K562 (cell line): ENCODE data around the gene GHITM. TPM values are rescaled to one million over a fixed set of nuclear protein-coding genes. Genes with fewer than 3 reads are reported as not detected.

ENCODE experiments used
- BCL6 ChIP-seq: fragments of 250-450 bp; sonication (Bioruptor Pico); IDR thresholded peaks from 2 replicates; pipeline ENCODE4 v1.4.0; 2020
- BHLHE40 ChIP-seq: IDR thresholded peaks from 2 replicates; pipeline ENCODE4 v1.6.1; 2011; ENCODE audit warnings: low read length, improper control_type of control experiment
- CREBBP ChIP-seq: IDR thresholded peaks from one replicate; pipeline ENCODE4 v1.6.1; 2012; ENCODE audit warnings: low read depth, mild to moderate bottlenecking, control low read depth, inconsistent platforms, low read length
- CTBP1 ChIP-seq: fragments of 450-650 bp; IDR thresholded peaks from 2 replicates; pipeline ENCODE4 v1.6.1; 2016; ENCODE audit warnings: borderline replicate concordance
- CXXC5 ChIP-seq: fragments of 250-450 bp; sonication (Bioruptor Pico); IDR thresholded peaks from 2 replicates; pipeline ENCODE4 v1.8.0; 2022; ENCODE audit warnings: inconsistent platforms, mild to moderate bottlenecking, moderate library complexity
- FIP1L1 ChIP-seq: fragments of 200-400 bp; formaldehyde crosslinking; IDR thresholded peaks from 2 replicates; pipeline ENCODE4 v1.6.1; 2018; ENCODE audit warnings: mild to moderate bottlenecking, low read depth, low read length; ENCODE audit not compliant: poor library complexity, severe bottlenecking
- GABPA ChIP-seq: fragments of 200-800 bp; sonication (Bioruptor generic); conservative IDR thresholded peaks from 2 replicates; pipeline ENCODE4 v1.6.1; 2016; ENCODE audit warnings: low read depth, missing genetic modification characterization, missing compliant biosample characterization
- HCFC1 ChIP-seq: IDR thresholded peaks from 2 replicates; pipeline ENCODE4 v1.6.1; 2012; ENCODE audit warnings: low read depth, low read length, improper control_type of control experiment
- JUND ChIP-seq, 2 experiments: IDR thresholded peaks; 2 replicates in 1 of 2; 3 replicates in 1 of 2; pipeline ENCODE4 v1.6.1; 2011; ENCODE audit warnings: borderline replicate concordance in 2 of 2, low read depth in 2 of 2, low read length in 2 of 2, improper control_type of control experiment in 1 of 2, missing biosample characterization in 1 of 2, missing genetic modification characterization in 1 of 2, missing genetic modification reagents in 1 of 2
- MAFK ChIP-seq: IDR thresholded peaks from 2 replicates; pipeline ENCODE4 v1.6.1; 2011; ENCODE audit warnings: low read length, improper control_type of control experiment
- NCOR1 ChIP-seq: fragments of 450-650 bp; IDR thresholded peaks from 2 replicates; pipeline ENCODE4 v1.6.1; 2016; ENCODE audit warnings: mild to moderate bottlenecking, moderate library complexity
- NFIX ChIP-seq: fragments of 250-450 bp; sonication (Bioruptor Pico); IDR thresholded peaks from 2 replicates; pipeline ENCODE4 v1.4.0; 2020; ENCODE audit warnings: low read depth, mild to moderate bottlenecking, moderate library complexity
- POLR3G ChIP-seq: IDR thresholded peaks from 2 replicates; pipeline ENCODE4 v1.6.1; 2011; ENCODE audit not compliant: insufficient read length, insufficient replicate concordance; ENCODE audit errors: extremely low read depth
- POU5F1 ChIP-seq: fragments of 150-350 bp; IDR thresholded peaks from 2 replicates; pipeline ENCODE4 v1.6.1; 2014; ENCODE audit warnings: borderline replicate concordance, low read length, low read depth, mild to moderate bottlenecking; ENCODE audit not compliant: partially characterized antibody
- RCOR1 ChIP-seq, 2 experiments: IDR thresholded peaks; 2 replicates each; pipeline ENCODE4 v1.6.1; 2012; ENCODE audit warnings: low read depth in 2 of 2, low read length in 2 of 2, borderline replicate concordance in 1 of 2, improper control_type of control experiment in 1 of 2
- SMC3 ChIP-seq: conservative IDR thresholded peaks from 2 replicates; pipeline ENCODE4 v1.6.1; 2011; ENCODE audit warnings: low read depth, low read length, improper control_type of control experiment; ENCODE audit not compliant: insufficient read depth
- SOX6 ChIP-seq: fragments of 450-650 bp; IDR thresholded peaks from 2 replicates; pipeline ENCODE4 v1.6.1; 2014; ENCODE audit warnings: mild to moderate bottlenecking
- TAL1 ChIP-seq: fragments of 450-650 bp; IDR thresholded peaks from 2 replicates; pipeline ENCODE4 v1.6.1; 2016; ENCODE audit warnings: mild to moderate bottlenecking
- TCF3 ChIP-seq: sonication (generic); formaldehyde crosslinking; IDR thresholded peaks from 2 replicates; pipeline ENCODE4 v1.4.0; 2020; ENCODE audit warnings: mild to moderate bottlenecking, missing genetic modification reagents
- TCFL5 ChIP-seq: fragments of 250-450 bp; sonication (Bioruptor Pico); conservative IDR thresholded peaks from 2 replicates; pipeline ENCODE4 v1.6.1; 2021; ENCODE audit warnings: mild to moderate bottlenecking, moderate library complexity, matching md5 sums
- ZFX ChIP-seq: sonication (generic); formaldehyde crosslinking; IDR thresholded peaks from 2 replicates; pipeline ENCODE4 v1.8.0; 2022; ENCODE audit warnings: mild to moderate bottlenecking, missing genetic modification reagents, moderate library complexity
- ZNF217 ChIP-seq: sonication (generic); formaldehyde crosslinking; IDR thresholded peaks from 2 replicates; pipeline ENCODE4 v1.8.0; 2022; ENCODE audit warnings: mild to moderate bottlenecking, missing genetic modification reagents
- ZNF24 ChIP-seq: fragments of 450-650 bp; IDR thresholded peaks from 2 replicates; pipeline ENCODE4 v1.6.1; 2016
- polyA plus RNA-seq, 8 experiments: library from polyadenylated mRNA; depleted of rRNA in 4 of 8; stranded (reverse) in 5 of 8; unstranded in 3 of 8; fragments of >200 nt; fragmentation: Nextera tagmentation in 2 of 8; fragmentation: Illumina TruSeq in 1 of 8; extraction: Ambion mirVana in 2 of 8; extraction: Trizol in 1 of 8; gene quantifications; 2 replicates each; pipeline versions ENCODE4 v1.2.1 to v1.2.3, GENCODE V29; 2011 to 2014; ENCODE audit warnings: inconsistent platforms in 1 of 8, missing spikeins in 1 of 8
- total RNA-seq, 7 experiments: library from RNA; depleted of rRNA in 6 of 7; stranded (reverse); fragments of >200 nt in 6 of 7; fragmentation: Illumina TruSeq in 2 of 7; extraction: Trizol in 2 of 7; gene quantifications; 2 replicates each; pipeline versions ENCODE4 v1.2.1 to v1.2.3, GENCODE V29; 2011 to 2021; ENCODE audit warnings: low replicate concordance in 1 of 7
- TF ChIP-seq, protein P1 (sequence below), 2 experiments: fragments of 450-650 bp; IDR thresholded peaks; 2 replicates each; pipeline ENCODE4 v1.6.1; 2018; ENCODE audit warnings: mild to moderate bottlenecking in 2 of 2, low read depth in 1 of 2; ENCODE audit not compliant: partially characterized antibody in 2 of 2
- TF ChIP-seq, protein P2 (sequence below): IDR thresholded peaks from 2 replicates; pipeline ENCODE4 v1.6.1; 2014; ENCODE audit warnings: antibody characterized with exemption

Gene GHITM
- total and polyA plus RNA-seq, 9 of the 15 experiments (the other 6 are each of a cell fraction or from before 2014, with no cell fraction given): 322 to 1,258 (median 386) TPM

DNA sequence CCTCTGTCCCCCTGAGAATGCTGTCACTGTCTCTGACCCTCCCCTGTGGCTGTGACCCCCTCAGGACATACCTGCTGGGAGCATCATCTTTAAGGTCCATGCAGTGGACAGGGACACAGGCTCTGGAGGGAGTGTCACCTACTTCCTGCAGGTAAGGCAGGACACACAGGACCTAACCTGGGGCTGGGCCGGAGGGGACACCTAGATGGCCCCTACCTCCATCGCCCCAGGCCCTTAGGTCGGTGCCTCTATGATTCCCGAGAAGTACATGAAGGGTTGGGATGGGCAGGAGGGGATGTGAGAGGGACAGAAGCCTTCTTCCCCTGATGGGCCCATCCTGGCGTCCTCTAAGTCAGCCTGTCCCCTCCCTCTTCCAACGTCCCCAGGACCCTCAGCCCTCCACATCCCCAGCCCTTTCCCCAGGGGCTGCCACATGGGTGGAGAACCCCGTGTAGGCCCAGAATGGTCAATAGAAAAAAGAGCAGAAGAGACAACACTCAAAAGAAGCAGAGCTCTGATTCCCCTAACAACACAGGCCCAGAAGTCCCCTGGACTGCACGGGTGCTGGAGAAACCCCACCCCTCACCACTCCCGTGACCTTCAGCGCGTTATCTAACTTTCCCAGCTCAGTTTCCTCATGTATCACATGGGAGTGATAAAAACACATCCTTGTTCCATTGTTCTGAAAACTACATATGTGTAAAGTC, 61.4 kb downstream of the GHITM start (continued):
- no peak for TF ChIP-seq FIP1L1
- TF ChIP-seq RCOR1 (IDR thresholded peaks at IDR 0.05; ENCODE audit: borderline replicate concordance in 1 of 2, low read depth in 2 of 2, low read length in 2 of 2): no peak
- TF ChIP-seq TAL1: peak; percentile 53; the same call in 1 of the 2 replicates
- TF ChIP-seq TCF3 (CRISPR knock-in tag): peak; percentile 60; the same call in 1 of the 2 replicates
- TF ChIP-seq BHLHE40: peak; percentile 93
- peak; percentile 31; the same call in 1 of the 2 replicates for TF ChIP-seq CTBP1
- TF ChIP-seq POU5F1: no peak
- peak; percentile 86 for TF ChIP-seq SOX6
- TF ChIP-seq BCL6 (CRISPR knock-in tag): no peak
- TF ChIP-seq, protein P1, sequence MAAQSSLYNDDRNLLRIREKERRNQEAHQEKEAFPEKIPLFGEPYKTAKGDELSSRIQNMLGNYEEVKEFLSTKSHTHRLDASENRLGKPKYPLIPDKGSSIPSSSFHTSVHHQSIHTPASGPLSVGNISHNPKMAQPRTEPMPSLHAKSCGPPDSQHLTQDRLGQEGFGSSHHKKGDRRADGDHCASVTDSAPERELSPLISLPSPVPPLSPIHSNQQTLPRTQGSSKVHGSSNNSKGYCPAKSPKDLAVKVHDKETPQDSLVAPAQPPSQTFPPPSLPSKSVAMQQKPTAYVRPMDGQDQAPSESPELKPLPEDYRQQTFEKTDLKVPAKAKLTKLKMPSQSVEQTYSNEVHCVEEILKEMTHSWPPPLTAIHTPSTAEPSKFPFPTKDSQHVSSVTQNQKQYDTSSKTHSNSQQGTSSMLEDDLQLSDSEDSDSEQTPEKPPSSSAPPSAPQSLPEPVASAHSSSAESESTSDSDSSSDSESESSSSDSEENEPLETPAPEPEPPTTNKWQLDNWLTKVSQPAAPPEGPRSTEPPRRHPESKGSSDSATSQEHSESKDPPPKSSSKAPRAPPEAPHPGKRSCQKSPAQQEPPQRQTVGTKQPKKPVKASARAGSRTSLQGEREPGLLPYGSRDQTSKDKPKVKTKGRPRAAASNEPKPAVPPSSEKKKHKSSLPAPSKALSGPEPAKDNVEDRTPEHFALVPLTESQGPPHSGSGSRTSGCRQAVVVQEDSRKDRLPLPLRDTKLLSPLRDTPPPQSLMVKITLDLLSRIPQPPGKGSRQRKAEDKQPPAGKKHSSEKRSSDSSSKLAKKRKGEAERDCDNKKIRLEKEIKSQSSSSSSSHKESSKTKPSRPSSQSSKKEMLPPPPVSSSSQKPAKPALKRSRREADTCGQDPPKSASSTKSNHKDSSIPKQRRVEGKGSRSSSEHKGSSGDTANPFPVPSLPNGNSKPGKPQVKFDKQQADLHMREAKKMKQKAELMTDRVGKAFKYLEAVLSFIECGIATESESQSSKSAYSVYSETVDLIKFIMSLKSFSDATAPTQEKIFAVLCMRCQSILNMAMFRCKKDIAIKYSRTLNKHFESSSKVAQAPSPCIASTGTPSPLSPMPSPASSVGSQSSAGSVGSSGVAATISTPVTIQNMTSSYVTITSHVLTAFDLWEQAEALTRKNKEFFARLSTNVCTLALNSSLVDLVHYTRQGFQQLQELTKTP (IDR thresholded peaks at IDR 0.05; ENCODE audit: low read depth in 1 of 2, partially characterized antibody in 2 of 2): no peak
- no peak; the same call in 1 of the 2 replicates for TF ChIP-seq NCOR1
- no peak for TF ChIP-seq MAFK
- TF ChIP-seq CXXC5 (CRISPR knock-in tag): peak; percentile 58
- TF ChIP-seq, protein P2, sequence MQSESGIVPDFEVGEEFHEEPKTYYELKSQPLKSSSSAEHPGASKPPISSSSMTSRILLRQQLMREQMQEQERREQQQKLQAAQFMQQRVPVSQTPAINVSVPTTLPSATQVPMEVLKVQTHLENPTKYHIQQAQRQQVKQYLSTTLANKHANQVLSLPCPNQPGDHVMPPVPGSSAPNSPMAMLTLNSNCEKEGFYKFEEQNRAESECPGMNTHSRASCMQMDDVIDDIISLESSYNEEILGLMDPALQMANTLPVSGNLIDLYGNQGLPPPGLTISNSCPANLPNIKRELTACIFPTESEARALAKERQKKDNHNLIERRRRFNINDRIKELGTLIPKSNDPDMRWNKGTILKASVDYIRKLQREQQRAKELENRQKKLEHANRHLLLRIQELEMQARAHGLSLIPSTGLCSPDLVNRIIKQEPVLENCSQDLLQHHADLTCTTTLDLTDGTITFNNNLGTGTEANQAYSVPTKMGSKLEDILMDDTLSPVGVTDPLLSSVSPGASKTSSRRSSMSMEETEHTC: peak; percentile 67
- TF ChIP-seq CREBBP: no peak
- no peak for TF ChIP-seq TCFL5 (CRISPR knock-in tag)
- TF ChIP-seq NFIX: no peak
- TF ChIP-seq ZNF24: no peak
- TF ChIP-seq GABPA (tag): no peak
- TF ChIP-seq POLR3G: no peak
- no peak for TF ChIP-seq SMC3
- no peak for TF ChIP-seq ZNF217 (CRISPR knock-in tag)
- TF ChIP-seq ZFX (CRISPR knock-in tag): peak; percentile 34; the same call in 1 of the 2 replicates
- no peak for TF ChIP-seq JUND (IDR thresholded peaks at IDR 0.05; ENCODE audit: borderline replicate concordance, low read depth, low read length)
- TF ChIP-seq JUND (tag; IDR thresholded peaks at IDR 0.05; ENCODE audit: borderline replicate concordance, low read depth, low read length): no peak
- no peak for TF ChIP-seq HCFC1
